GM12874 (cell line): ENCODE data around the gene DLGAP3.

ENCODE experiments used
- CTCF ChIP-seq: IDR thresholded peaks from 2 replicates; pipeline ENCODE4 v1.5.1; 2011; ENCODE audit warnings: low read depth, mild to moderate bottlenecking, control low read depth, low read length, moderate library complexity; ENCODE audit not compliant: insufficient read depth

DLGAP3 gene

GRCh38 chr1:34845131-34845901 is 84.1 kb downstream of the DLGAP3 start:
- TF ChIP-seq CTCF = no peak

GRCh38 chr1:34844252-34844634 is 85.2 kb downstream of the DLGAP3 start:
- TF ChIP-seq CTCF = no peak

- no peak for TF ChIP-seq CTCF
These were observed 85.8 kb downstream of the DLGAP3 start for GRCh38 chr1:34843392-34844251.

GRCh38 chr1:34842952-34843371 is 86.5 kb downstream of the DLGAP3 start:
- no peak for TF ChIP-seq CTCF

- TF ChIP-seq CTCF = no peak
These were observed 87.4 kb downstream of the DLGAP3 start for GRCh38 chr1:34842073-34842472.

- no peak for TF ChIP-seq CTCF
These were observed 89.0 kb downstream of the DLGAP3 start for GRCh38 chr1:34840426-34840825.

GRCh38 chr1:34839526-34840305 is 89.7 kb downstream of the DLGAP3 start:
- no peak for TF ChIP-seq CTCF
